NCI-H345 treated with DMSO at 0.1 percent for 48 hours (cell line): ENCODE measurements around the gene FGD1.

Source experiments
- DNase-seq: peaks from one replicate; lab custom pipeline; 2025; ENCODE audit not compliant: unreplicated experiment; lab: John Stamatoyannopoulos, UW

Gene FGD1

GRCh38 chrX:54407266-54407665 lies 88.8 kb downstream of the FGD1 start:
- no peak for DNase-seq

DNA sequence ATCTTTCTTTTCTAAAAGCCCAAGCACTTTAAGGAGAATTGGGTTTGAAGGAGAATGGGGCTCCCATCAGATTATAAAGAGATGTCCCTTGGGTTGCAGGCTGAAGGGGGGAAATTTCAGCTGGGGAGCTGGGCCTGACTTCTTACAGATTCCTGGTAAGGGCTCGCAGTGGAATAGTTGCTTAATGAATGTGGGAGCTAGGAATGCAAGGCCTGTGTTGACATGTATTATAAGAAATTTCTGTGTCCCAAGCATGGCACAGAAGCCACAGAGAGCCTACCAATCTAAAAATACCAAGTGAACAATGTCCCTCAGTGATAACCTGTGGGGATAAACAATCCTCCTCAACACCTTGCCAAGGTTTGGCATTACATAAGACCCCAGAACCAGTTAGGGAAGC lies 98.9 kb downstream of the FGD1 start:
- DNase-seq = no peak
